Mesendoderm (in vitro differentiated cells): Measurements from ENCODE around the gene MAGI2.

ENCODE experiments used
- DNase-seq: peaks from one replicate; pipeline ENCODE4 v3.0.0; 2013
- H2AK5ac ChIP-seq: 2 replicates; pipeline ENCODE4 v1.6.1; 2013; ENCODE audit warnings: low read length, inconsistent platforms
- H2BK120ac ChIP-seq: 2 replicates; pipeline ENCODE4 v1.6.1; 2013; ENCODE audit warnings: low read depth, mild to moderate bottlenecking, low read length, moderate library complexity, mixed read lengths
- H2BK15ac ChIP-seq: replicated peaks from 2 replicates; pipeline ENCODE4 v1.6.1; 2013; ENCODE audit warnings: low read depth, mild to moderate bottlenecking, moderate library complexity
- H2BK5ac ChIP-seq: 2 replicates; pipeline ENCODE4 v1.6.1; 2013; ENCODE audit warnings: low read length, inconsistent platforms
- H3K18ac ChIP-seq: 2 replicates; pipeline ENCODE4 v1.6.1; 2013; ENCODE audit warnings: mild to moderate bottlenecking, low read length, mixed read lengths
- H3K23ac ChIP-seq: one replicate; pipeline ENCODE4 v1.6.1; 2013; ENCODE audit warnings: low read length
- H3K27ac ChIP-seq: 2 replicates; pipeline ENCODE4 v1.5.1; 2013; ENCODE audit warnings: low read depth, mild to moderate bottlenecking, inconsistent platforms, low read length, moderate library complexity
- H3K27me3 ChIP-seq: 2 replicates; pipeline ENCODE4 v1.6.1; 2013; ENCODE audit warnings: low read length, control low read depth, mild to moderate bottlenecking, inconsistent platforms; ENCODE audit not compliant: insufficient read depth, poor library complexity
- H3K36me3 ChIP-seq: 2 replicates; pipeline ENCODE4 v1.6.1; 2013; ENCODE audit warnings: low read length, inconsistent platforms; ENCODE audit not compliant: control insufficient read depth, insufficient read depth
- H3K4ac ChIP-seq: one replicate; pipeline ENCODE4 v1.6.1; 2013; ENCODE audit warnings: low read depth, mild to moderate bottlenecking, low read length, moderate library complexity
- H3K4me1 ChIP-seq: 2 replicates; pipeline ENCODE4 v1.6.1; 2013; ENCODE audit warnings: low read depth, low read length, inconsistent platforms; ENCODE audit not compliant: control insufficient read depth
- H3K4me2 ChIP-seq: 2 replicates; pipeline ENCODE4 v1.6.1; 2013; ENCODE audit warnings: low read length
- H3K4me3 ChIP-seq: 2 replicates; pipeline ENCODE4 v1.5.1; 2013; ENCODE audit warnings: mild to moderate bottlenecking, low read length
- H3K56ac ChIP-seq: one replicate; pipeline ENCODE4 v1.6.1; 2013; ENCODE audit warnings: low read length
- H3K79me1 ChIP-seq: 2 replicates; pipeline ENCODE4 v1.6.1; 2013; ENCODE audit warnings: low read length, inconsistent platforms
- H3K79me2 ChIP-seq: 2 replicates; pipeline ENCODE4 v1.6.1; 2013; ENCODE audit warnings: mild to moderate bottlenecking, low read length; ENCODE audit not compliant: control insufficient read depth, insufficient read depth
- H3K9ac ChIP-seq: 2 replicates; pipeline ENCODE4 v1.6.1; 2013; ENCODE audit warnings: low read length, inconsistent platforms
- H4K5ac ChIP-seq: one replicate; pipeline ENCODE4 v1.6.1; 2013; ENCODE audit warnings: low read length
- H4K8ac ChIP-seq: one replicate; pipeline ENCODE4 v1.6.1; 2013; ENCODE audit warnings: low read depth, mild to moderate bottlenecking, control low read depth, low read length, moderate library complexity
- WGBS: extraction: QIAGEN DNeasy Blood & Tissue Kit; methylation state at CpG from one replicate; pipeline ENCODE4 v1.1.7; 2013; ENCODE audit warnings: low lambda C conversion rate, missing lambda C conversion rate; ENCODE audit not compliant: insufficient coverage; ENCODE audit errors: extremely low coverage; 5-methylcytosine and 5-hydroxymethylcytosine counted together

The MAGI2 gene

DNA sequence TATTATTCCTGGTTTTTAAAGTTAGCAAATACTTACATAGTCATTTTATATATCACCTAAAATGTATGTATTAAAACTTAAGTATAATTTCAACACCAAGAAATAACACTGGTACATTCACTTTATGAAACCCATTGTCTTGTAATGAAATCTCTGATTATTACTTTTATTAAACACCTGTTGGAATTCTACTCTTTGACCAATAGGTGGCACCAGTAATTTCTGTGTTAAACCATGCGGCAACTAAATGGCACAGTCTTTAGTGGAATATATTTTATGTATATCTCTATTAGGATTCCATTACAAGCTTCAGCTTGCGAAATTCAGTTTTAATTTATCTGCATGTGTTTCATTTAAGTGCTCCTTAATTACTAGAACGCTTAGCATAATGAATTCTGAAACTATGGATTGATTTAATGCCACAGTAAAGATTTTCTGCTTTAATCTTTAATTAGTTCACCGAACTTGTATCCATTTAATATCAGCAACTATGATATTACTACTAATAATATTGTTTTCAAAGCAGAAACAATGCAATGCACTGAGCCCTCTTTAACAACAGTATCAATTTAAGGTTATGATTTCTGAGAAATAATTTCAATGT is 181.3 kb downstream of the MAGI2 start:
- Histone ChIP-seq H4K5ac (no peak overlapping the region), H3K4me3 (no peak overlapping the region), H3K4me1 (no peaks in the 10 kb centered on the region), H3K9ac (no peak overlapping the region), H3K79me2 (no peaks in the 10 kb centered on the region), H3K4ac (no peak overlapping the region), H2BK15ac (no peak overlapping the region), H2BK5ac (no peak overlapping the region), H2AK5ac (no peak overlapping the region), H2BK120ac (no peak overlapping the region), H4K8ac (no peak overlapping the region), H3K79me1 (no peaks in the 10 kb centered on the region), H3K4me2 (no peak overlapping the region), H3K36me3 (no peaks in the 10 kb centered on the region), H3K23ac (no peak overlapping the region), H3K27ac (no peak overlapping the region), H3K56ac (no peak overlapping the region), H3K18ac (no peak overlapping the region), H3K27me3 (no peaks in the 10 kb centered on the region)
- peak; percentile 30 for DNase-seq
- WGBS = no CpG with 5 or more reads among the region's 4 CpGs

DNA sequence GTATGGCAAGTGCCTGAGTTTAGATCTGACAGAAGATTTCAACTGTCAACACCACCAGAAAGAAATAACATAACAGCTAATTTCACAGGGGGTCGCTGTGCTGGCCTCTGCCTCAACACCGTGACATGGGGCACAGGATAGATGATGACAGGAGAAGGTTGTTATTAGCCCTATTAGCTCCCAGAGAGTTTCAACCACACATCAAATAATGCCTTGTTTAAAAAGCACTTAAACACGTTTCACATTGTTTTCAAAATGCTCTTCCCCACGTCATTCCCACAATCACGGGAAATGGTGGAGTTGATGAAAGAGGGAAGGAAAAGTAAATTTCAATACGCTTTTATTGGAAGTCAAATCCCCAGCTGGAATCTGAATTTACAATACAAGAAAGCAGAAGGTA is 184.7 kb downstream of the MAGI2 start:
- Histone ChIP-seq H2AK5ac (no peak overlapping the region), H3K18ac (no peak overlapping the region), H4K8ac (no peak overlapping the region), H3K9ac (no peak overlapping the region), H3K27ac (no peak overlapping the region), H3K79me1 (no peaks in the 10 kb centered on the region), H3K4me3 (no peak overlapping the region), H3K56ac (no peak overlapping the region), H3K4me1 (no peaks in the 10 kb centered on the region), H2BK15ac (no peak overlapping the region), H2BK120ac (no peak overlapping the region), H4K5ac (no peak overlapping the region), H2BK5ac (no peak overlapping the region), H3K27me3 (no peaks in the 10 kb centered on the region), H3K23ac (no peak overlapping the region), H3K36me3 (no peaks in the 10 kb centered on the region), H3K4me2 (no peak overlapping the region), H3K4ac (no peak overlapping the region), H3K79me2 (no peaks in the 10 kb centered on the region)
- DNase-seq = no peak
- no CpG with 5 or more reads among the region's 6 CpGs for WGBS

- Histone ChIP-seq H3K79me1 (no peaks in the 10 kb centered on the region), H3K79me2 (no peaks in the 10 kb centered on the region), H4K5ac (no peak overlapping the region), H2BK15ac (no peak overlapping the region), H2AK5ac (no peak overlapping the region), H3K27ac (no peak overlapping the region), H3K18ac (no peak overlapping the region), H2BK5ac (no peak overlapping the region), H3K4ac (no peak overlapping the region), H2BK120ac (no peak overlapping the region), H3K36me3 (no peaks in the 10 kb centered on the region), H4K8ac (no peak overlapping the region), H3K4me1 (no peaks in the 10 kb centered on the region), H3K27me3 (no peaks in the 10 kb centered on the region), H3K9ac (no peak overlapping the region), H3K4me3 (no peak overlapping the region), H3K4me2 (no peak overlapping the region), H3K23ac (no peak overlapping the region), H3K56ac (no peak overlapping the region)
- DNase-seq = no peak
- WGBS = no CpG with 5 or more reads among the region's 3 CpGs
Measured at GRCh38 chr7:79258826-79259225, 194.6 kb downstream of the MAGI2 start.

- no peak overlapping the region for H4K8ac ChIP-seq
- H2BK15ac ChIP-seq = no peak overlapping the region
- no peak overlapping the region for H4K5ac ChIP-seq
- WGBS = 100% methylated on average over 1 of the region's 1 CpG
- no peaks in the 10 kb centered on the region for H3K79me1 ChIP-seq
- no peaks in the 10 kb centered on the region for H3K79me2 ChIP-seq
- H2BK120ac ChIP-seq = no peak overlapping the region
- H3K23ac ChIP-seq = no peak overlapping the region
- no peak overlapping the region for H3K9ac ChIP-seq
- H2AK5ac ChIP-seq = no peak overlapping the region
- H3K36me3 ChIP-seq = no peaks in the 10 kb centered on the region
- no peaks in the 10 kb centered on the region for H3K27me3 ChIP-seq
- DNase-seq = no peak
- H3K4me2 ChIP-seq = no peak overlapping the region
- H2BK5ac ChIP-seq = no peak overlapping the region
- no peak overlapping the region for H3K4ac ChIP-seq
- no peak overlapping the region for H3K27ac ChIP-seq
- no peak overlapping the region for H3K56ac ChIP-seq
- no peaks in the 10 kb centered on the region for H3K4me1 ChIP-seq
- H3K18ac ChIP-seq = no peak overlapping the region
- no peak overlapping the region for H3K4me3 ChIP-seq
Measured at GRCh38 chr7:79257959-79258358, 195.5 kb downstream of the MAGI2 start.

GRCh38 chr7:79245623-79246249 is 207.7 kb downstream of the MAGI2 start:
- DNase-seq = peak; percentile 53
- no peaks in the 10 kb centered on the region for H3K36me3 ChIP-seq
- H3K4me3 ChIP-seq = no peak overlapping the region
- no peaks in the 10 kb centered on the region for H3K27me3 ChIP-seq
- no peak overlapping the region for H4K8ac ChIP-seq
- H3K4me2 ChIP-seq = no peak overlapping the region
- H2BK15ac ChIP-seq = no peak overlapping the region
- H3K18ac ChIP-seq = no peak overlapping the region
- no peak overlapping the region for H3K23ac ChIP-seq
- H3K56ac ChIP-seq = no peak overlapping the region
- H3K79me1 ChIP-seq = no peaks in the 10 kb centered on the region
- no peak overlapping the region for H3K9ac ChIP-seq
- no peaks in the 10 kb centered on the region for H3K4me1 ChIP-seq
- no peak overlapping the region for H2BK5ac ChIP-seq
- H3K79me2 ChIP-seq = no peaks in the 10 kb centered on the region
- no peak overlapping the region for H3K4ac ChIP-seq
- H2BK120ac ChIP-seq = no peak overlapping the region
- H3K27ac ChIP-seq = no peak overlapping the region
- WGBS = no CpG with 5 or more reads among the region's 4 CpGs
- H4K5ac ChIP-seq = no peak overlapping the region
- H2AK5ac ChIP-seq = no peak overlapping the region

- H3K79me2 ChIP-seq = no peaks in the 10 kb centered on the region
- no peak overlapping the region for H3K9ac ChIP-seq
- no CpG with 5 or more reads among the region's 1 CpG for WGBS
Measured at GRCh38 chr7:79244482-79244881, 209.0 kb downstream of the MAGI2 start.

More at GRCh38 chr7:79244482-79244881, 209.0 kb downstream of the MAGI2 start:
- Histone ChIP-seq H4K8ac (no peak overlapping the region), H3K4me2 (no peak overlapping the region), H3K4ac (no peak overlapping the region), H3K36me3 (no peaks in the 10 kb centered on the region), H2BK120ac (no peak overlapping the region), H3K27ac (no peak overlapping the region), H3K27me3 (no peaks in the 10 kb centered on the region), H4K5ac (no peak overlapping the region), H2BK15ac (no peak overlapping the region), H3K23ac (no peak overlapping the region), H2AK5ac (no peak overlapping the region), H3K4me3 (no peak overlapping the region), H3K56ac (no peak overlapping the region), H3K4me1 (no peaks in the 10 kb centered on the region), H2BK5ac (no peak overlapping the region), H3K79me1 (no peaks in the 10 kb centered on the region), H3K18ac (no peak overlapping the region)
- DNase-seq = no peak
